Natural killer cell (primary cell): ENCODE data around the gene ATXN1. TPM values are rescaled to one million over a fixed set of nuclear protein-coding genes. Genes with fewer than 3 reads are reported as not detected.

ENCODE experiments used
- ATAC-seq, 3 donors: fragments of 150-1000 bp in 2 of 3; fragments of 200-7000 bp in 1 of 3; cut with Tn5 transposase; 1 replicate in 1 of 3; 2 replicates in 2 of 3; pipeline ENCODE4 v1.10.0; 2021; ENCODE audit warnings: mild to moderate bottlenecking in 2 of 3, moderate library complexity in 2 of 3
- DNase-seq, 2 donors: peaks; one replicate each; pipeline versions ENCODE4 v3.0.0 to v3.0.0-alpha.2; 2013 to 2021; ENCODE audit warnings: mixed read lengths in 1 of 2
- H3K27ac ChIP-seq: one replicate; pipeline ENCODE4 v1.5.1; 2013; ENCODE audit warnings: mild to moderate bottlenecking, low read length
- H3K27me3 ChIP-seq: one replicate; pipeline ENCODE4 v1.6.1; 2013; ENCODE audit warnings: low read length; ENCODE audit not compliant: control insufficient read depth, insufficient read depth
- H3K36me3 ChIP-seq: one replicate; pipeline ENCODE4 v1.6.1; 2013; ENCODE audit warnings: low read length; ENCODE audit not compliant: control insufficient read depth, insufficient read depth
- H3K4me1 ChIP-seq: one replicate; pipeline ENCODE4 v1.6.1; 2013; ENCODE audit warnings: low read length; ENCODE audit not compliant: control insufficient read depth, insufficient read depth
- H3K4me3 ChIP-seq: one replicate; pipeline ENCODE4 v1.5.1; 2013; ENCODE audit warnings: low read length
- H3K9me3 ChIP-seq: one replicate; pipeline ENCODE4 v1.6.1; 2013; ENCODE audit warnings: low read length; ENCODE audit not compliant: control insufficient read depth, insufficient read depth
- H3K27ac Mint-ChIP-seq, 2 donors: one replicate each; pipeline ENCODE4 v1.8.0; 2022; ENCODE audit warnings: mild to moderate bottlenecking in 2 of 2, mixed read lengths in 2 of 2, moderate library complexity in 1 of 2
- H3K27me3 Mint-ChIP-seq, 2 donors: one replicate each; pipeline ENCODE4 v1.8.0; 2022; ENCODE audit warnings: low read depth in 2 of 2, mixed read lengths in 2 of 2
- H3K36me3 Mint-ChIP-seq: one replicate; pipeline ENCODE4 v1.8.0; 2022; ENCODE audit warnings: mixed read lengths
- H3K4me1 Mint-ChIP-seq, 2 donors: one replicate each; pipeline ENCODE4 v1.8.0; 2022; ENCODE audit warnings: mixed read lengths in 2 of 2
- H3K4me3 Mint-ChIP-seq: one replicate; pipeline ENCODE4 v1.8.0; 2022; ENCODE audit warnings: mild to moderate bottlenecking, moderate library complexity, mixed read lengths
- H3K9me3 Mint-ChIP-seq, 2 donors: one replicate each; pipeline ENCODE4 v1.8.0; 2022; ENCODE audit warnings: mixed read lengths in 2 of 2
- WGBS: methylation state at CpG from one replicate; pipeline ENCODE4 v1.1.7; 2013; ENCODE audit warnings: missing lambda C conversion rate; ENCODE audit not compliant: insufficient coverage; 5-methylcytosine and 5-hydroxymethylcytosine counted together
- intact Hi-C: fragments of 100-400 bp; cut with micrococcal nuclease; formaldehyde crosslinking; loops from one replicate; pipeline ENCODE4 v1.14.2; 2022
- total RNA-seq, 4 donors: library from RNA; stranded (reverse); fragments of 120-200 nt in 1 of 4; gene quantifications; one replicate each; pipeline versions ENCODE4 v1.2.3 to v1.2.4, GENCODE V29; 2013 to 2022
- TF ChIP-seq, protein P1 (sequence below): fragments of 200-600 bp; IDR thresholded peaks from one replicate; pipeline ENCODE4 v1.8.0; 2022; ENCODE audit warnings: antibody characterized with exemption

Gene ATXN1
- total RNA-seq, 3 donors from 2014 or later (not counting 1 experiment from before 2014, with no cell fraction given): 90.4 to 120 (median 97.9) TPM

DNA sequence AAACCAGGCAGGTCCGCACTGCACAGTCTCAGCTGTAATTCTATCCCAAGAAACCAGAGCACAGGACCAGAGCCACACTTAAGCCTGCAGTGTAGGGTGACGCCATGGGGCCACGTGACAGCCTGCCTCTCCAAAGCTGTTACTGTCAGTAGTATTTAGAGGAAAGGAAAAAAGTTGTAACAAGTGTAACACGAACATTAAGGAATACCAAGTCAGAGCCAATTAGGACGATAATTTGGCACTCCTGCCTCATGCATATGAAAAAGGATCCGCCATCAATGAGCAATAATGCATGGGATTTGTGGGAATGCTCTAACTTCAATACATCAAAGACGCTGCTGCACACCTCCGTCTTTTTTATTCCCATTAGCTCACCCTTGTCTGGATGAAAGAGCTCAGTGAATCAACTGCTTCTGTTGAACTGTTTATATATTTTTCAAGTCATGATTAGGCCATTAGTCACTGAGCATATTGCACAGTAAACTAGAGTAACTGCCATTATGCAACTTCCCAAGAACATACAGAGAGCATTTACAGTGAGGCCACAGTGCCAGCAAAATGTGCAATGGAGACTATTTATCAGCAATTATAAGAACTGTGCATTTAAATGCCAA, 79.9 kb downstream of the ATXN1 start:
- Histone ChIP-seq H3K4me3 (no peak overlapping the region), H3K27ac (no peak overlapping the region), H3K4me1 (peaks cover 8% of the 10 kb centered on the region), H3K9me3 (no peaks in the 10 kb centered on the region), H3K36me3 (no peaks in the 10 kb centered on the region), H3K27me3 (no peaks in the 10 kb centered on the region)
- no peak overlapping the region for H3K27ac Mint-ChIP-seq
- no peak for DNase-seq
- H3K27me3 Mint-ChIP-seq: no peaks in the 10 kb centered on the region
- WGBS: 97% methylated on average over 8 of the region's 8 CpGs
- peaks cover 31 to 35% of the 10 kb centered on the region in 2 donors for H3K4me1 Mint-ChIP-seq
- H3K36me3 Mint-ChIP-seq: no peaks in the 10 kb centered on the region
- H3K4me3 Mint-ChIP-seq: no peak overlapping the region
- no peak for ATAC-seq
- intact Hi-C loops: no loop called here
- TF ChIP-seq, protein P1, sequence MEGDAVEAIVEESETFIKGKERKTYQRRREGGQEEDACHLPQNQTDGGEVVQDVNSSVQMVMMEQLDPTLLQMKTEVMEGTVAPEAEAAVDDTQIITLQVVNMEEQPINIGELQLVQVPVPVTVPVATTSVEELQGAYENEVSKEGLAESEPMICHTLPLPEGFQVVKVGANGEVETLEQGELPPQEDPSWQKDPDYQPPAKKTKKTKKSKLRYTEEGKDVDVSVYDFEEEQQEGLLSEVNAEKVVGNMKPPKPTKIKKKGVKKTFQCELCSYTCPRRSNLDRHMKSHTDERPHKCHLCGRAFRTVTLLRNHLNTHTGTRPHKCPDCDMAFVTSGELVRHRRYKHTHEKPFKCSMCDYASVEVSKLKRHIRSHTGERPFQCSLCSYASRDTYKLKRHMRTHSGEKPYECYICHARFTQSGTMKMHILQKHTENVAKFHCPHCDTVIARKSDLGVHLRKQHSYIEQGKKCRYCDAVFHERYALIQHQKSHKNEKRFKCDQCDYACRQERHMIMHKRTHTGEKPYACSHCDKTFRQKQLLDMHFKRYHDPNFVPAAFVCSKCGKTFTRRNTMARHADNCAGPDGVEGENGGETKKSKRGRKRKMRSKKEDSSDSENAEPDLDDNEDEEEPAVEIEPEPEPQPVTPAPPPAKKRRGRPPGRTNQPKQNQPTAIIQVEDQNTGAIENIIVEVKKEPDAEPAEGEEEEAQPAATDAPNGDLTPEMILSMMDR: no peak
- no peaks in the 10 kb centered on the region for H3K9me3 Mint-ChIP-seq

DNA sequence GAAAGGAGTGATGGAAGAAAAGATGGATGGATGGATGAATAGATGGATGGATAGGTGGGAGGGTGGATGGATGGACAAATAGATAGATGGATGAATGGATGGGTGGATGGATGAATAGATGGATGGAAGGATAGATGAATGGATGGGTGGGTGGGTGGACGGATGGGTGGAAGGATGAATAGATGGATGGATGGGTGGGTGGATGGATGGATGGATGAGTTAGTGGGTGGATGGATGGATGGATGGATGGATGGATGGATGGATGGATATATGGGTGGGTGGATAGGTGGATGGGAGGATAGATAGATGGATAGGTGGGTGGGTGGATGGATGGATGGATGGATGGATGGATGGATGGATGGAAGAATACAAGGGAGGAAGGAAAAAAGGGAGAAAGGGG, 82.2 kb downstream of the ATXN1 start:
- no peak overlapping the region for H3K27ac Mint-ChIP-seq
- no peaks in the 10 kb centered on the region for H3K36me3 Mint-ChIP-seq
- Histone ChIP-seq H3K27me3 (no peaks in the 10 kb centered on the region), H3K9me3 (no peaks in the 10 kb centered on the region), H3K27ac (no peak overlapping the region), H3K4me3 (no peak overlapping the region), H3K4me1 (peaks cover 5% of the 10 kb centered on the region), H3K36me3 (no peaks in the 10 kb centered on the region)
- DNase-seq (no peak), ATAC-seq (no peak)
- no peaks in the 10 kb centered on the region for H3K27me3 Mint-ChIP-seq
- peaks cover 27 to 30% of the 10 kb centered on the region in 2 donors for H3K4me1 Mint-ChIP-seq
- intact Hi-C loops: no loop called here
- no peaks in the 10 kb centered on the region for H3K9me3 Mint-ChIP-seq
- TF ChIP-seq, protein P1: no peak
- WGBS: 93% methylated on average over 1 of the region's 1 CpG
- H3K4me3 Mint-ChIP-seq: no peak overlapping the region

DNA sequence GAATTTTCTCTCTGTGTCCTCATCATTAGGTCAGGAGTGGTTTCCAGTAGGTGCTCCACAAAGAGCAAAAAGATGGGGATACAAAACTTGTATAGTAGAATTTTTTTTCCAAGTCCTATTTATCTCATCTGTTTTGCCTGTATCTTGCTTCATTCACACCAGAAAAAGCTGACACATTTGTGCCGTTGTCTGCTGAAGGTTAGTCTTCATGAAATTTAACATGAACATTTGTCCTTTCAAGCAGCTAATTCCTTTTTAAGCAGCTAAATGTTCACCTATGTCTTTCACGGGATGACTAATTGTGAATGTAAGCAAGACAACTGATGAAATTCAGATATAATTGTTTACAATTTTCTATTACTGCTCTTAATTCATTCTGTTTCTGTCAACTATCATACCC, 83.8 kb downstream of the ATXN1 start:
- H3K9me3 Mint-ChIP-seq: no peaks in the 10 kb centered on the region
- Histone ChIP-seq H3K27me3 (no peaks in the 10 kb centered on the region), H3K36me3 (no peaks in the 10 kb centered on the region), H3K4me3 (no peak overlapping the region), H3K9me3 (no peaks in the 10 kb centered on the region), H3K27ac (no peak overlapping the region), H3K4me1 (no peaks in the 10 kb centered on the region)
- H3K36me3 Mint-ChIP-seq: no peaks in the 10 kb centered on the region
- WGBS: 93% methylated on average over 1 of the region's 2 CpGs
- TF ChIP-seq, protein P1: no peak
- intact Hi-C loops: no loop called here
- no peaks in the 10 kb centered on the region for H3K27me3 Mint-ChIP-seq
- H3K4me1 Mint-ChIP-seq: peaks cover 19 to 23% of the 10 kb centered on the region in 2 donors
- no peak overlapping the region for H3K27ac Mint-ChIP-seq
- DNase-seq: no peak
- no peak overlapping the region for H3K4me3 Mint-ChIP-seq
- ATAC-seq: no peak

DNA sequence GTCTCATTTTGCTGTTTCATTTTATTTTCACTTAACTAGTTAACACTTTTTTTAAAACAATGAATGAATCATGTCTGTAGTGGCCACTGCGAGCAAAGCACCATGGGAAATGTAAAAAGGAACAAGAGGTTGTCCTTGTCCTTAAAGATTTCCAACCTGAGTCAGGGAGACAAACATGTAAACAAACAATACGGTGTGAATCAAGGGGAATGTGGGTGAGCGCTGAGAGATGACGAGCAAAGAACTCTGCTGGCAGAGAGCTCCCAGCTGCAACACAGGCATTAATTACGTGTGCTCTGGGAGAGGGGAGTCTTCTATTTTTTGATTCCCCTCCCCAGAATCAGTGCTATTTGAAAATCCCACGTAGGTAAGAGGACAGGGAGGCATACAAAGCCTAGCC, 84.3 kb downstream of the ATXN1 start:
- no peaks in the 10 kb centered on the region for H3K36me3 Mint-ChIP-seq
- no peaks in the 10 kb centered on the region for H3K9me3 Mint-ChIP-seq
- ATAC-seq: no peak
- H3K27me3 Mint-ChIP-seq: no peaks in the 10 kb centered on the region
- no peak for DNase-seq
- peaks cover 23 to 24% of the 10 kb centered on the region in 2 donors for H3K4me1 Mint-ChIP-seq
- TF ChIP-seq, protein P1: no peak
- no peak overlapping the region for H3K27ac Mint-ChIP-seq
- 92% methylated on average over 4 of the region's 6 CpGs for WGBS
- Histone ChIP-seq H3K36me3 (no peaks in the 10 kb centered on the region), H3K27ac (no peak overlapping the region), H3K4me3 (no peak overlapping the region), H3K4me1 (no peaks in the 10 kb centered on the region), H3K9me3 (no peaks in the 10 kb centered on the region), H3K27me3 (no peaks in the 10 kb centered on the region)
- intact Hi-C loops: no loop called here
- no peak overlapping the region for H3K4me3 Mint-ChIP-seq
